GM12878 (cell line): ENCODE measurements around the gene ERVFRD-1.

Experiments used
- BHLHE40 ChIP-seq, 2 experiments: fragments of 450-650 bp in 1 of 2; IDR thresholded peaks; 2 replicates each; pipeline ENCODE4 v1.6.1; 2011 to 2017; ENCODE audit warnings: low read depth in 2 of 2, borderline replicate concordance in 1 of 2, improper control_type of control experiment in 1 of 2, low read length in 1 of 2, mild to moderate bottlenecking in 1 of 2
- EGR1 ChIP-seq, 2 experiments: IDR thresholded peaks; 1 replicate in 1 of 2; 2 replicates in 1 of 2; pipeline ENCODE4 v1.6.1; 2011 to 2012; ENCODE audit warnings: low read depth in 2 of 2, low read length in 2 of 2, borderline replicate concordance in 1 of 2, mild to moderate bottlenecking in 1 of 2, moderate library complexity in 1 of 2
- SRF ChIP-seq, 2 experiments: IDR thresholded peaks; 2 replicates each; pipeline ENCODE4 v1.6.1; 2011; ENCODE audit warnings: low read depth in 2 of 2, low read length in 2 of 2, mild to moderate bottlenecking in 1 of 2, moderate library complexity in 1 of 2
- TCF3 ChIP-seq: IDR thresholded peaks from 2 replicates; pipeline ENCODE4 v1.6.1; 2012; ENCODE audit warnings: low read depth, mild to moderate bottlenecking, low read length, borderline replicate concordance; ENCODE audit not compliant: insufficient read depth

- TF ChIP-seq SRF (IDR thresholded peaks at IDR 0.05; ENCODE audit: low read depth in 2 of 2, low read length in 2 of 2) (no peak), TCF3 (no peak), EGR1 (IDR thresholded peaks at IDR 0.05; ENCODE audit: borderline replicate concordance in 1 of 2, low read depth in 2 of 2, low read length in 2 of 2) (no peak), BHLHE40 (IDR thresholded peaks at IDR 0.05; ENCODE audit: borderline replicate concordance in 1 of 2, low read depth in 2 of 2, low read length in 1 of 2) (no peak)
Observed at GRCh38 chr6:11072101-11072500, 39.4 kb downstream of the ERVFRD-1 start.
